ENCODE measurements around the gene LRRC36.

The LRRC36 gene

GRCh38 chr16:67388591-67388990 lies 62.0 kb downstream of the LRRC36 start:
- no peaks in the 10 kb centered on the region for H3K27me3 ChIP-seq (ENCODE audit: insufficient read depth, low read length, poor library complexity, severe bottlenecking)

GRCh38 chr16:67389911-67390815 lies 63.5 kb downstream of the LRRC36 start:
- no peaks in the 10 kb centered on the region for H3K27me3 ChIP-seq (ENCODE audit: insufficient read depth, low read length, poor library complexity, severe bottlenecking)
- H3F3A ChIP-seq (ENCODE audit: low read depth): no peaks in the 10 kb centered on the region
- no peak overlapping the region for H2AFZ ChIP-seq (ENCODE audit: low read length)
- H3K9ac ChIP-seq (ENCODE audit: low read depth, low read length, poor library complexity, severe bottlenecking): no peak overlapping the region
- H3K36me3 ChIP-seq (ENCODE audit: insufficient read depth, low read length): no peaks in the 10 kb centered on the region
- H3K4me2 ChIP-seq (ENCODE audit: low read depth, low read length, poor library complexity, severe bottlenecking): no peak overlapping the region
- no peaks in the 10 kb centered on the region for H3K79me2 ChIP-seq (ENCODE audit: insufficient read depth, low read length)
- no peak for TF ChIP-seq CTCF (conservative IDR thresholded peaks at IDR 0.05; ENCODE audit: low read length)
- TF ChIP-seq EZH2phosphoT487 (IDR thresholded peaks at IDR 0.05; ENCODE audit: borderline replicate concordance): no peak
- H3K4me1 ChIP-seq (ENCODE audit: insufficient read depth, low read length, poor library complexity, severe bottlenecking): no peaks in the 10 kb centered on the region
- no peaks in the 10 kb centered on the region for H4K20me1 ChIP-seq (ENCODE audit: insufficient read depth, low read length, poor library complexity, severe bottlenecking)
- no peaks in the 10 kb centered on the region for H3K9me2 ChIP-seq (replicated peaks; ENCODE audit: low read depth, low read length)
- H3K4me3 ChIP-seq (ENCODE audit: low read length, poor library complexity, severe bottlenecking): no peak overlapping the region
- no peaks in the 10 kb centered on the region for H3K9me3 ChIP-seq (ENCODE audit: insufficient read depth, low read depth, low read length)

More at GRCh38 chr16:67388591-67388990, 62.0 kb downstream of the LRRC36 start:
- Histone ChIP-seq H2AFZ (ENCODE audit: low read length) (no peak overlapping the region), H3K79me2 (ENCODE audit: insufficient read depth, low read length) (no peaks in the 10 kb centered on the region), H4K20me1 (ENCODE audit: insufficient read depth, low read length, poor library complexity, severe bottlenecking) (no peaks in the 10 kb centered on the region), H3K4me1 (ENCODE audit: insufficient read depth, low read length, poor library complexity, severe bottlenecking) (no peaks in the 10 kb centered on the region), H3K4me2 (ENCODE audit: low read depth, low read length, poor library complexity, severe bottlenecking) (no peak overlapping the region), H3K4me3 (ENCODE audit: low read length, poor library complexity, severe bottlenecking) (no peak overlapping the region), H3K9ac (ENCODE audit: low read depth, low read length, poor library complexity, severe bottlenecking) (no peak overlapping the region), H3K9me3 (ENCODE audit: insufficient read depth, low read depth, low read length) (no peaks in the 10 kb centered on the region), H3K36me3 (ENCODE audit: insufficient read depth, low read length) (no peaks in the 10 kb centered on the region), H3K9me2 (replicated peaks; ENCODE audit: low read depth, low read length) (no peaks in the 10 kb centered on the region), H3F3A (ENCODE audit: low read depth) (no peaks in the 10 kb centered on the region)
- no peak for TF ChIP-seq CTCF (conservative IDR thresholded peaks at IDR 0.05; ENCODE audit: low read length)
- TF ChIP-seq EZH2phosphoT487 (IDR thresholded peaks at IDR 0.05; ENCODE audit: borderline replicate concordance): no peak

- H3K4me2 ChIP-seq (ENCODE audit: low read depth, low read length, poor library complexity, severe bottlenecking): no peak overlapping the region
- no peaks in the 10 kb centered on the region for H3F3A ChIP-seq (ENCODE audit: low read depth)
- no peaks in the 10 kb centered on the region for H3K4me1 ChIP-seq (ENCODE audit: insufficient read depth, low read length, poor library complexity, severe bottlenecking)
- H4K20me1 ChIP-seq (ENCODE audit: insufficient read depth, low read length, poor library complexity, severe bottlenecking): no peaks in the 10 kb centered on the region
- H3K9me3 ChIP-seq (ENCODE audit: insufficient read depth, low read depth, low read length): no peaks in the 10 kb centered on the region
- H3K79me2 ChIP-seq (ENCODE audit: insufficient read depth, low read length): no peaks in the 10 kb centered on the region
- no peak overlapping the region for H3K4me3 ChIP-seq (ENCODE audit: low read length, poor library complexity, severe bottlenecking)
- no peaks in the 10 kb centered on the region for H3K36me3 ChIP-seq (ENCODE audit: insufficient read depth, low read length)
- no peak for TF ChIP-seq EZH2phosphoT487 (IDR thresholded peaks at IDR 0.05; ENCODE audit: borderline replicate concordance)
- TF ChIP-seq CTCF (conservative IDR thresholded peaks at IDR 0.05; ENCODE audit: low read length): no peak
- H3K9me2 ChIP-seq (replicated peaks; ENCODE audit: low read depth, low read length): no peaks in the 10 kb centered on the region
- no peaks in the 10 kb centered on the region for H3K27me3 ChIP-seq (ENCODE audit: insufficient read depth, low read length, poor library complexity, severe bottlenecking)
- no peak overlapping the region for H3K9ac ChIP-seq (ENCODE audit: low read depth, low read length, poor library complexity, severe bottlenecking)
- no peak overlapping the region for H2AFZ ChIP-seq (ENCODE audit: low read length)
Measured at GRCh38 chr16:67390816-67391423, 64.3 kb downstream of the LRRC36 start.

Data from Loucy (cell line).